GM19239 (cell line): Measurements from ENCODE around the gene ZBTB8OS.
"Not testable (repeated sequence)": the region's sequence is repeated elsewhere in the genome, so short reads cannot be mapped to it uniquely, and the experiment has no call there.

Experiments
- DNase-seq: peaks from one replicate; pipeline ENCODE4 v3.0.0; 2011; ENCODE audit warnings: low spot score; ENCODE audit not compliant: insufficient read length
- FAIRE-seq: peaks from 2 replicates; lab custom pipeline; 2011; peaks lifted over from hg19 to GRCh38; lab: Jason Lieb, UNC

The ZBTB8OS gene

GRCh38 chr1:32650248-32650751 lies at the start of gene ZBTB8OS:
Gene ZBTB8OS, minus strand, starts transcription at chr1:32650550. Its CDS starts 21 bp downstream, at chr1:32650529.
- peak; percentile 69 for DNase-seq
- FAIRE-seq = peak; percentile 95

- DNase-seq, FAIRE-seq: not testable (repeated sequence)
These were observed 46.6 kb upstream of the ZBTB8OS start for GRCh38 chr1:32696996-32697395.

DNA sequence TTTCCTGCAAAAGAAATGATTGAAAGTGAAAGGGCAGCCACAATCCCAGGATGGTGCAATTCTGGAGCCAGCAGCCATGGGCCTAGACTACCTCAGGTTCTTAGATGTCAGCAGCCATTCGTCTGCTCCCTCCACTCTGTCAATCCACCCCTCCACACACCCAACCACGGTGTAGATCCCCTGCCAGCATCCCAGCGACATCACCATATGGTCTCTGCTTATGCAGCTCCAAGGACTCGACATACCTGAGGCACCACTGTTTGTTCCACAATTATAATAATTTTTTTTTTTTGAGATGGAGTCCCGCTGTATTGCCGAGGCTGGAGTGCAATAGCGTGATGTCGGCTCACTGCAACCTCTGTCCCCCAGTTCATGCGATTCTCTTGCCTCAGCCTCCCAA lies 45.7 kb upstream of the ZBTB8OS start:
- FAIRE-seq (no peak), DNase-seq (no peak)

- FAIRE-seq = no peak
- no peak for DNase-seq
These were observed 45.0 kb upstream of the ZBTB8OS start for GRCh38 chr1:32695098-32695904.

GRCh38 chr1:32693455-32694174 lies 43.3 kb upstream of the ZBTB8OS start:
- DNase-seq = no peak
- no peak for FAIRE-seq

GRCh38 chr1:32686387-32686786 lies 36.0 kb upstream of the ZBTB8OS start:
- FAIRE-seq = no peak

DNA sequence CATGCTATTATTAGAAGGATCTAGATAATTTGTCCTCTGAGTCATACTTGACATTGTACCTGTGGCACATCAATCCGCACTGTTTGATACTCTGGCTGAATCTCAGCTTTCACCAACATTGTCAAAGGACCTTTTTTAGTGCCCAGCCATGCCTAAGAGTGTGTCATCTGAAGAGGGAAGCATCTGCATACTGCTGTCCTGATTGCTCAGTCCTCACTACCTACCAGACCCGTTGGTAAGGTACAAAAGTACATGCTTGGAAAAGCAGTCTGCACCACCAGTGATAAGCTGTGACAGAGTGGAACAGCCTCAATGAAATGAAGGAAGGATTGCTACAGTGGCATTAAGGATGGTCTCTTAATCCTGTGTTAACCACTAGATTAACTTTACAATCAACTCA lies 35.1 kb upstream of the ZBTB8OS start:
- DNase-seq (no peak), FAIRE-seq (no peak)

More at GRCh38 chr1:32686387-32686786, 36.0 kb upstream of the ZBTB8OS start:
- DNase-seq = no peak

- DNase-seq = no peak
- no peak for FAIRE-seq
These were observed 33.9 kb upstream of the ZBTB8OS start for GRCh38 chr1:32684167-32684811.

GRCh38 chr1:32683397-32683796 lies 33.0 kb upstream of the ZBTB8OS start:
- no peak for FAIRE-seq
- DNase-seq = no peak

- FAIRE-seq (no peak), DNase-seq (no peak)
These were observed 31.6 kb upstream of the ZBTB8OS start for GRCh38 chr1:32681999-32682398.

DNA sequence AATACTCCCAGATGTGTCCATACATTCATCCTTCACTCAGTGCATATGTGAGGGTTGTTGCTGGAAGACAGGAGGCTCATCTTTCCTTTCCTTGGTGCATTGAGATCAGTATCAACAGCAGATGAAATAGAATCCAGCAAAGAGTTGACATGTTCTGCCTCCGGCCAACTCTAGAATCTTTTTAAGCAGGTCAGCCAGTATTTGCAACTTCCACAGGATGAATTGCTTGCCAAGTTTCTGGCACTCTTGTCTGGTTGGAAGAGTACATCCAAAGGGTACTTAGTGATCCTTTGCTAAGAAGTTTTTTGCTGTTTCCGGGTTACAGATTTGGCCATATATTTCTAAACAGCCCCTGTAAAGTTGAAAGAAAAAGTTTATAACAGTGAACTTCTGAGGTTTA lies 31.2 kb upstream of the ZBTB8OS start:
- DNase-seq (no peak), FAIRE-seq (no peak)

DNA sequence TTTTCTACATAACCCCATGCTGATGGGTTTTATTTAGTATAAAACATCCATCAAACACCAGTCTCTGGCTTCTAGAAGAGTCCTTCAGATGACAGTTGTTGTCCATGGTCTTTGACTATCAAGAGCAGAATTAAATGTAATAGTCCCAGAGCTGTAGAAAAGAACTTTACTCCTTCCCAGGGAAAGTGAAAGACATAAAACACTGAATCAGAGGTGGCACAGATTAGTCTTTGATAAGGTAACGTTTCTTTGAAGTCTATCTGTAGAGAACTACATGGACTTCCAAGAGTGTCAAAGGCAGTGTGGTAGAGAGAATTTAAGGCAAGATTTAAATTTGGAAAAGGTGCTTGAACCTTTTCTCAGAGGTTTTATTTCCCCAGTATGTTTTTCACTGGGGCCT lies 30.3 kb upstream of the ZBTB8OS start:
- no peak for DNase-seq
- peak; percentile 45 for FAIRE-seq

DNA sequence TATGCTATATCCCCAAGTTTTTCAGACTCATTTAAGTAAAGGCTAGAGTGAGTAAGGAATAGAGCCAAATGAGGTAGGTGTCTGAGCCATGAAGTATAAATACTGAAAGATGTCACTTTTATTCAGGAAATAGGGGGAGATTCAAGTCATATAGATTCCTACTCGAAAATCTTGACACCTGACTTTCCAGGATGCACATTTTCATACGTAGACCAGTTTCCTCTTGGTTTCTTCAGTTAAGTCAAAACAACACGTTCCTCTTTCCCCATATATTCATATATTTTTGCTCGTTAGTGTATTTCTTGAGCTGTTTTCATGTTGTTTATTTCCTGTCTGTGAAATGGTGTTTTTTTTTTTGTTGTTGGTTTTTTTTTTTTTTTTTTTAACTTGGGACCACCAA lies 29.6 kb upstream of the ZBTB8OS start:
- FAIRE-seq = not testable (repeated sequence)

GRCh38 chr1:32676945-32677344 lies 26.6 kb upstream of the ZBTB8OS start:
- no peak for FAIRE-seq
- no peak for DNase-seq

More for the DNA sequence above, 29.6 kb upstream of the ZBTB8OS start:
- not testable (repeated sequence) for DNase-seq

DNA sequence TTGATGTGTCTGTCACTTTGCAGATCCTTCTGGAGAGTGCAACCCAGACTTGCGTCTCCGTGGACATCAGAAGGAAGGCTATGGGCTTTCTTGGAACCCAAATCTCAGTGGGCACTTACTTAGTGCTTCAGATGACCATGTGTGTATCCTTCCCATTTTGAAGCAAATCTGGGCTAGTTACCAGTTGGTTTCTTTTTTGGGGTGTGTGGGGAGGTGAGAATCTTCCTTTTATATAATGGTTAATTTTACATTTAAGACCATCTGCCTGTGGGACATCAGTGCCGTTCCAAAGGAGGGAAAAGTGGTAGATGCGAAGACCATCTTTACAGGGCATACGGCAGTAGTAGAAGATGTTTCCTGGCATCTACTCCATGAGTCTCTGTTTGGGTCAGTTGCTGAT lies 18.4 kb upstream of the ZBTB8OS start:
- not testable (repeated sequence) for FAIRE-seq, DNase-seq

- FAIRE-seq = no peak
These were observed 16.7 kb upstream of the ZBTB8OS start for GRCh38 chr1:32666901-32667566.

DNA sequence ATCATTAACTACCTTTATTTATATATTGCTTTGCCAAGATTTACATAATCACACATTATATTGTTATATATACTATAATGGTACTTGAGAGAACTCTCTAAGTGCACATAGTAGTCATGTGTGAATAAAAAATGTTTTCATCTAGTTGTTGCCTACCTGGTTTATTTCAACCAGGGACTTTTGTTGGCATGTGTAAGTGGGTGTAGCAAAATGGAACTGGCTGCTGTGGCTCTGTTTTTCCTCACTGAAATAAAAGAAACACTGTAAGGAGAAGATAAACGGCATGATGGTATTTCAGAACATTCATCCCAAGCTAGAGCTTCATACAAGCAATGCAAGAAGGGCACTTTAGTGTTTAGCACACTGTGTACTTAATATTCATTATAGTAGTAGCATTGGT lies 15.6 kb upstream of the ZBTB8OS start:
- FAIRE-seq = no peak

More at GRCh38 chr1:32666901-32667566, 16.7 kb upstream of the ZBTB8OS start:
- no peak for DNase-seq

GRCh38 chr1:32659581-32659980 lies 9.2 kb upstream of the ZBTB8OS start:
- no peak for FAIRE-seq
- no peak for DNase-seq

More for the DNA sequence above, 15.6 kb upstream of the ZBTB8OS start:
- DNase-seq = no peak

DNA sequence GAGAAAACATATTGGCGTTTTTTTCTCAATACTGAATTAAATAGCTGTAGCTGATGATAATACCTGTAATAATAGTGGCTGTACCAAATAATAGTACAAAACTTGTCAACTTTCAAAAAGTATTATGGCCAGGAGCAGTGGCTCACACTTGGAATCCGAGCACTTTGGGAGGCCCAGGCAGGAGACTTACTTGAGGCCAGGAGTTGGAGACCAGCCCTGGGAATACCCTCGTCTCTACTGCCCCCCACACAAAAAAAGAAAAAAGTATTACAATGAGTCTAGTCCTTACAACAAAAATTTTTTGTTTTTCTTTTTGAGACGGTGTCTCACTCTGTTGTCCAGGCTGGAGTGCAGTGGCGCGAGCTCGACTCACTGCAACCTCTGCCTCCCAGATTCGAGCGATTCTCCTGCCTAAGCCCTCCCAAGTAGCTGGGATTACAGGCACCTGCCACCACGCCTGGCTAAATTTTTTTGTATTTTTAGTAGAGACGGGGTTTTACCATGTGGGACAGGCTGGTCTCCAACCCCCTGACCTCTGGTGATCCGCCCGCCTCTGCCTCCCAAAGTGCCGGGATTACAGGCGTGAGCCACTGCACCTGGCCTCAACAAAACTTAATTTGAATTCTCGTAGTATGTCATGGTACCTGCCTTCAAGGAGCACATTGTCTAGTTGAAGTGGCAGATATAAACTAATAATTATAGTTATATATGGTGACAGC lies 2.1 kb upstream of the ZBTB8OS start:
- no peak for DNase-seq
- FAIRE-seq = peak; percentile 64
